CD4-positive, alpha-beta T cell treated with Interleukin-12 subunit alpha and Interleukin-12 subunit beta, for 1 hour (primary cell): ENCODE results near the gene TSPAN13.
"Not testable (repeated sequence)": the region's sequence is repeated elsewhere in the genome, so short reads cannot be mapped to it uniquely, and the experiment has no call there.

Source experiments
- DNase-seq: peaks from one replicate; pipeline ENCODE4 v3.0.0-alpha.2; 2020

The TSPAN13 gene

DNA sequence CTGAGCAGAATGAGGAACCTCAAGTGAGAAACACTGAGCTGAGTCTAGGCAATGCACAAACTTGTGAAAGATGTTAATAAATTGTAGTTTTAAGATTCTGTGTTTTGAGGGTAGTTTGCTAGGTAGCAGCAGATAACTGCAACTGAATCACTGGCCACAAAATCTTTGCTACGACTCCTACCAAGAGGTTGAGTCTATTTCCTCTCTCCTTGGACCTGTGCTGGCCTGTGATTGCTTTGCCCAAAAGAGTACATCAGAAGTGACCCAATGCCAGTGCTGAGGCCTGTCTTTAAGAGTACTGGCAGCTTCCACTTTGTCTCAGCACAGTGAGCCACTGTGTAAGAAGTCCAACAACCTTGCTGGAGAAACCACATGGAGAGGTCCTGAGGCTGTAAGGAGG is 11.9 kb upstream of the TSPAN13 start:
- DNase-seq, result no peak

DNA sequence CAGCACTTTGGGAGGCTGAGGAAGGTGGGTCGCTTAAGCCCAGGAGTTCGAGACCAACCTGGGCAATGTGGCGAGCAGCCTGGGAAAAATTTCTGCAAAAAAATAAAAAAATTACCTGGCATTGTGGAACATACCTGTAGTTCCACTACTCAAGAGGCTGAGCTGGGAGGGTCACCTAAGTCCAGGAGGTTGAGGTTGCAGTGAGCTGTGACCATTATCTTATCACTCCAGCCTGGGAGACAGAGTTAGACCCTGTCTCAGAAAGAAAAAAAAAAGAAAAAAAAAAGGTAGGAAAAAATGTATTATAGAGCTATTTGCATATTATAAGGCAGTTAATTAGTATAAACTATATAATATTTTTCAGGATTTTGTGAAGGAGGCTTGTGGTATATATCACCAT is 11.0 kb upstream of the TSPAN13 start:
- DNase-seq, result no peak

DNA sequence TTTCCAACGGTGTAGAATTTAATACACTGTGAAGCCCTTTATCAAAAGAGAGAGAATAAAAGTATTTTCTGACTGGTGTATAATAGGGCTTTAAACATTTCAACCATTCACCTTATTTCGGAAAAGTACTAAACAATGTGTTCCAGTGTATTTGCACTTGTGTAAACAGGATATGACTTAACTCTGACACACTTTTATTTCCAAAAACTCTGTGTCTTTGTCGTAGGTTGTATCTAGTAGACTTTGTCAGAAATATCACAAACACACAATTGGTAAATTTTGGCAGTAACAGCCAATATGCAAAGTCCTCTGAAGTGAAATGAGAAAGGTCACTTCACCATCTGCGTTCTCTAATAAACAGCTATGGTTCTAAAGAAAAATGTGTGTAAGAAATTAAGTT is 10.3 kb upstream of the TSPAN13 start:
- no peak for DNase-seq

DNA sequence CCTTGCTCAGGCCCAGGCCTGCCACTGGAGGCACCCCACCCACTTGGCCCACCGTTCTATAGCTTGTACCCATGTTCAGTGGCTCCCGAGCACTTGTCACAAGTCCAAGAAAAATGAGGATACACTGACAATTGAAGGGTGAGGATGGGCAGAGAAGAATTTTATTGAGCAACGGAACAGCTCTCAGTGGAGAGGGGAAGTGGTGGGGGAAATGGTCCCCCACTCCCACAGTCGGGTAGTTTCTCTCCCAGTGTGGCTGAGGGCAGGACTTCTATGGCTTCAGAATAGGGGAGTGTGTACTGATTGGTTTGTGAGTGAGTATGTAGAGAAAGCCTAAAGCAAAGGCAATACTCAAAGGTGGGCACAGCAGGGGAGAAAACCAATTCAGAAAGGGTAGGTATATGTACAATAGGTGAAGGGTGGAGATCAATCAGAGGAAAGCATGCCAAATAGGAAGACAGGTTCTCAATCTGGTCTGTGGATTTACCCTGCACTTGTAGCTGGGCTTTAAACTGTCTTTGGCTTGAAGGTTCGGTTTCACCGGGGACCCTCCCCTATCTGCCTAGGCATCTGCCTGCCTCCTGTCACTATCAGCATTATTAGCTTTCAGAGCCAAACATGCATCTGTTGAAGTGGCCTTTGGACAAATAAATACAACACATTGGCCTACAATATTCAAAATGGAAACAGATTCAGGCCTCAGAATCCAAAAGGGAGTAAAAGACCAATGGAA is 8.9 kb upstream of the TSPAN13 start:
- DNase-seq, result no peak

DNA sequence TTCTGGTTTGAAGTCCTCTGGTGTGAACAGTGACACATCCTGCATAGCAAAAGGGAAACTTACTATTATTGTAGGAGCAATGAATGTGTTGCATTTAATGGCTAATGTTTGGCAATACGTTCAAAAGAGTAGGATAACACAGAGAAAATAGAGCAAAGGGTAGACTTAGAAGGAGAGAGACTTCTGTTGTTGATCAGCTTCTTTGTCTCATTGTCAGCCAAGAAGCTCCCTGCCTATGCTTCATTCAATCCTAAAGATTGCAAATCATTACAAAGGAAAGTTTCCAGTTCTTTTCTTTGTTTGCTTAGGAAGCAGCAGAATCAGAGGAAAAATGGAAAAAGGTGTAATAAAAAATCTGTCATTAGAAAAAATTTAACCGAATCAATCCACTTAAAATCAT is 7.9 kb upstream of the TSPAN13 start:
- no peak for DNase-seq

DNA sequence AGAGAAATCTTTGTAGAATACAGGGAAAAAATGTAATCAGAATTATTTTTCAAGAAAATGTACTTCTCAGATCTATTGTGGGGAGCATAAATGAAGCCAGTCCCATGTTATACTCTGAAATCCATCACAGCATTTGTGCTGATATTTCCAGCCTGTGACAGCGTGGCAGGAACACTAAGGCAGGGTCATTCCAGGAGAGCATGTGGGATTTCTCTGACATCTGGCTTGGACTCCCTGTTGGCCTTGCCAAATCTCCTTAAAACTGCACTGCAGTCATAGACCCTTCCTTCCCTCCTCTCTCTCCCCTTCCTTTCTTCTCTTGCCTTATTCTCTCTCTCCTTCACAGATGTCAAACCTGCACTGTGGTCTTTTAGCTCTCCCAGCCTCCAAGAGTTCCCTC is 6.5 kb upstream of the TSPAN13 start:
- no peak for DNase-seq

DNA sequence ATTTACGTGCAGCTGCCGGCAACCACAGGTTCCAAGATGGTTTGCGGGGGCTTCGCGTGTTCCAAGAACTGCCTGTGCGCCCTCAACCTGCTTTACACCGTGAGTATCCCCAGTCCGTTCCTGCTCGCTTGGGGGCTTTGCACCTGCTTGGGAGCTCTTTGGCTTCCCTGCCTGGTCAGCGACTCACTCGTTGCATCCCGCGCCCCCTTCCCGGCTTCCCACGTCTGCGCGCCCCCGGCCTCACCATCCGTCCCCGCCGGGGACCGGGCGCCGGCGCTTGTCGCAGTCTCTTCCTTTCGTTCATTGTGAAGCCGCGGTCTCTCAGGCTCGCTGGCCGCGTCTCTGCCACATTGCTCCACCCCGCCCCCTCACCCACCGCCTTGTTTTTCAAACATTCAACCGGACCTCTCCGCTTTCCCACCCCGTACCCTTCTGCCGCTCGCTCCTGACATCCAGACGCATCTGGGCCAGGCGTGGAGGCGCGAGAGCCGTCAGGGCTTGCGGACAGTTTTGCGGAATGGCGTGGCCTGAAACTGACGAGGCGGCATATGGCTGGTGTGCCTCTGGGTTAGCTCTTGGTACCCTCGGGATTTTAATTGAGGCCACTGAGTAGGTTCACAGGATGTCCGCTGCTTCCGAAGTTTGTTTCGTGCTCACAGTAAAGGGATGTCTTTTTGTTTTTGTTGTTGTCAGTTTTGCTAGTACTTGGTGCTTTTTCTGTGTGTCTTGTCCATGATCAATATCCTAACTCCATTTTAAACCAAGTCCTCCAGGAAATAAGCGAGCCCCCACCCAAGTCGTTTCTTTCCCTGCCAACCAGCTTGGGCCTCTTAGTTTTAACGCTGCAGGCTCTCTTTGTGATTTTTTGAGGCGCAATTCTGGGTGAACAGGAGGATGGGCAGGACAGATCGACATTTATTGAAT is 639 bp downstream of the TSPAN13 start:
- DNase-seq, result no peak

DNA sequence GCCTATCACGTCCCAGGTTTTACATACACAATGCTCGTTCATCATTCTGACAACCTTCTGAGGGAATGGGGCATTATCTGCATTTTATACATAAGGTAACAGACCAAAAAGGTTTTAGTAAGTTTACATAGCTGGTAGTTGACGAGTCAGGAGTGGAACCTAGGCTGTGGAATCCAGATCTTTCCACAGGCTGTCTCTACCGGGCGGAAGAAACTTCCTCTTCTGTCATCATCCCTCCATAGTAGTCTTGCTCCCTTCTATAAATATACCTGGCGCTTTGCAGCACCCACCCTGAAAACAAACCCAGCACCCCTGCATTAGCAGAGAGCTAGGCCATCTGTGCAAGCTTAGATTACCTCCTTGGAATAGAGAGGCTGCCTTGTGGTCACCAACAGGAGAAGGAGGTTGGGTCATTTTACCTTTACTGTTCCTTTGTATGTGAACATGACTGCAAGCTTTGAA is 1.3 kb downstream of the TSPAN13 start:
- no peak for DNase-seq

DNA sequence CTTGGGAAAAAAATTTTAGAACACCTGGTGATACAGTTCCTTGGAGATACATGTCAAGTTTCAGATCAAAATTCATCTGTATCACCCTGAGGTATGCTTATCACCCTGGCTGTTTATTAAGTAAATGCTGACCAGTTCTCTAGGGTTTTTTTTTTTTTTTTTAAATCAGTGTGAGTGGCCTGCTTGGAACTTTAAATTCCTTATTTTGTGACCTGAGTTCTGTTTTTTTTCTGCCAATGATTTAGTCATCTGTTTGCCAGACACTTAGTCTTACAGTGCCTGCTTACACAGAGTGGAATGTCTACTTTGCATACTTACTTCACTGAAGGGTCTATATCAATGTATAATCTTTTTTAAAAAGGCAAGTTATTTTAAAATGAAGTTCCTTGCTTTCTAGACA is 1.8 kb downstream of the TSPAN13 start:
- DNase-seq, result no peak

DNA sequence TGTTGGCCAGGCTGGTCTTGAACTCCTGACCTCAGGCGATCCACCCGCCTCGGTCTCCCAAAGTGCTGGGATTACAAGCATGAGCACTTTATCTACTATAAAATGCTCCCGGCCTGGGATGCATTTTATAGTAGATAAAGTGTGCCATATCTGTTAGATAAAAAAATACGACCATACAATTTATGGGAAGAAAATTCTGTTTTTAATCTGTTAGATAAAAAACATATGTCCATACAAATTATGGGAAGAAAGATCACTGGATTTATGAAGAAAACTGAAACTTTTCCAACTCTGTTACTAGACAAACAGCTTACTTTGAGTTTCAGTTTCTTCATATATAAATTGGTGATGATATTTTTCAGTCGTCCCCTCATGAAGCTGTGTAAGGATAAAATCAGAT is 4.5 kb downstream of the TSPAN13 start:
- no peak for DNase-seq

DNA sequence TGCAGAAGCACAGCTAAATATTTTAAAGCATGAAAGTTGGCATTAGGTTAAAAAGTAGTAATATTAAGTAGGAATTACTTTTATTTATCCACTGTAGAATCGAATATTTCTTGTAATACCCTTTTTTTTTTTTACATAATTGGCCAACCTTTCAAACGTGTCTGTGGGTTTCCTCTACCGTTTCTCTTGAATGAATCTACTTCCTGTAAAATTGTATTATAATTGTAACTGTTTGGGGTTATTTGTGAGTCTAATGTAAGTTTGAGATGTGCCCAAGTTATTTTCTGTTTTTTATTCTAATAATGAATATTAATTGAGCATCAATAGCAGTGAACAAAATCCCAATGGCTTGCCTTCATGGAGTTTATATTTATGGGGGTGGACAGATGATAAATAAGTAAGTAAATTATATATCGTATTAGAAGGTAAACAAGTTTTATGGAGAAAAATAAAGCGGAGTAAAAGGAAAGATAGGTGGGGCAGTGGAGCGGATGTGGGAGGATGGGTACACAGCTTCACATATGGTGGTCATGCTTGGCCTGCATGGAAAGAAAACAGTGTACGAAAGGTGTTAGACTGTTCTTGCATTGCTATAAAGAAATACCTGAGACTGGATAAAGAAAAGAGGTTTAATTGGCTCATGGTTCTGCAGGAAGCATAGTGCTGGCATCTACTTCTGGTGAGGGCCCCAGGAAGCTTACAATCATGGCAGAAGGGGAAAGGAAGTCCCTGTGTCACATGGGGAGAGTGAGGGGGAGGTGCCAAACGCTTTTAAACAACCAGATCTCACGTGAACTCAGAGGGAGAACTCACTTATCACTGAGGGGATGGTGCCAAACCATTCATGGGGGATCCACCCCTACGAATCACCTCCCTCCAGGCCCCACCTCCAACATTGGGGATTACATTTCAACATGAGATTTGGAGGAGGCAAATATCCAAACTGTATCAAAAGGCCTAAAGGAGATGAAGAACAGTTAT is 5.4 kb downstream of the TSPAN13 start:
- no peak for DNase-seq

DNA sequence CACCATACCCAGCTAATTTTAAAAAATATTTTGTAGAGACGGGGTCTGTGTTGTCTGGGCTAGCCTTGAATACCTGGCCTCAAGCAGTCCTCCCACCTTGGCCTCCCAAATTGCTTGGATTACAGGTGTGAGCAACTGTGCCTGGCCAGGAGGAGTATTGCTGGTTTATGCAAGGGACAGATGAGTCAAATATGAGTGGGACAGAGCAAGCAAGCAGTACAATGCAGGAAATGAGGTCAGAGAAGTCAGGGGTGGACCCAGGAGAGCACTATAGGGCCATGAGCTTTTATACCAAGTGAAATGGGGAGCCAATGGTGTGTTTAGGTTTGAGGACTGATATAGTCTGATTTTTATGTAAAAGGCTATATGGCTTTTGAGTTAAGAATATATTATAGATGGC is 6.3 kb downstream of the TSPAN13 start:
- DNase-seq, result no peak

DNA sequence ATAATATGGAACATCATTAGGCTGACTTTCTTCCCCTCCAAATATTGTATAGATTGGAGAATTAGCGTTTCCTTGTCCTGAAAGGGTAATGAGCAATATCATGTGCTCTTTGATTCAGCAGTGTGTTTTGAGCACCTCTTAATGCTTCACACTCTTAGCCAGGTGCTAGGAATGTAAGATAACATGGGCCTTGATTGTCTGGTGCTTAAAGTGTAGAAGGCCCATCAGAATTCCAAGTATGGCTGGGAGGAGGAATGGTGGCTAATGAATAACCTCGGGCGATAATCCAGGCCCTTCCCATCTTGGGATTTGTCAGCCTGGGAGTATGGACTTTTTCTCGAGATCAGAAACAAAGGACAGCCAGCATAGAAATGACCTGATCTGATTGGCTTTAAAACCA is 8.6 kb downstream of the TSPAN13 start:
- DNase-seq, result no peak

DNA sequence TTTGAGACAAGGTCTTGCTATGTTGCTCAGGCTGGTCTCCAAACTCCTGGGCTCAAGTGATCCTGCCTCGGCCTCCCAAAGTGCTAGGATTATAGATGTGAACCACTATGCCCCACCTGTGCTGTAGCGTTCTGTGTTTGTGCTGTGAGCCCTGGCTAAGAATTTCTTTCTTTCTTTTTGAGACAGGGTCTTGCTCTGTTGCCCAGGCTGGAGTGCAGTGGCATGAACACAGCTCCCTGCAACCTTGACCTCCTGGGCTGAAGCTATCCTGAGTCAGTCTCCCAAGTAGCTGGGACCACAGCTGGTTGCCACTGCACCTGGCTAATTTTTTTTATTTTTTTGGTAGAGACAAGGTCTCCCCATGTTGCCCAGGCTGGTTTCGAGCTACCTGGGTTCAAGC is 11.4 kb downstream of the TSPAN13 start:
- DNase-seq, result no peak

DNA sequence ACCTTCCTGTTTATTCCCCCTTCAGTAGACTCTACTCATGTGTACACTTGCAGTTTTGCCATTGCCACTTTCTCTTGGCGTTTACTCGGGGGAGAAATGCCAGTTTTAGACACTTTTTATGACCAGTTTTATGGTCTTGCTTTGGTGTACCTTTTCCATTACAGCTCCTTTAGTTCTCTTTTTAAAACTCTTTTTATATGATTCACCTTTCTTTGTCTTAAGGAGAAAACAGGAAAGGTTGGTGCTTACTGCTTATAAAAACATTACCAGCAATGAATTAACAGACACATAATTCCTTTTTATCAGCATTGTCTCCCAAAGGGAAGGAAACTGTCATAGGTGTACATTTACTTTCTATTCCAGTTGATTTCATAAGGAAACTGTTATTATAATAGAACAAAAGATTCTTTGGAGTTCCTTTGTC is 11.9 kb downstream of the TSPAN13 start:
- no peak for DNase-seq

DNA sequence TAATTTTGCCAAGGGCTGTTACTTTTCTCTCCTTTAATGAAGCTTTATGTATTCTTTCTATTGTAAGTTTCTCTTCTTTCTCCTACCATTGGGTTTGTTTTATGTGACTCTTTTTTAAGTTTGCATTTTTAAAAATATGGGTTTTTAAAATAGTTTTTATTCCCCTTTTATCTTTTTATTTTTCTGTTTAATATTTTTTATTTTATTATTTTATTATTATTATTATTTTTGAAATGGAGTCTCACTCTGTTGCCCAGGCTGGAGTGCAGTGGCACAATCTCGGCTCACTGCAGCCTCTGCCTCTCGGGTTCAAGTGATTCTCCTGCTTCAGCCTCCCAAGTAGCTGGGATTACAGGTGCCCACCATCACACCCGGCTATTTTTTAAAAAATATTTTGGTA is 16.4 kb downstream of the TSPAN13 start:
- DNase-seq, result not testable (repeated sequence)

DNA sequence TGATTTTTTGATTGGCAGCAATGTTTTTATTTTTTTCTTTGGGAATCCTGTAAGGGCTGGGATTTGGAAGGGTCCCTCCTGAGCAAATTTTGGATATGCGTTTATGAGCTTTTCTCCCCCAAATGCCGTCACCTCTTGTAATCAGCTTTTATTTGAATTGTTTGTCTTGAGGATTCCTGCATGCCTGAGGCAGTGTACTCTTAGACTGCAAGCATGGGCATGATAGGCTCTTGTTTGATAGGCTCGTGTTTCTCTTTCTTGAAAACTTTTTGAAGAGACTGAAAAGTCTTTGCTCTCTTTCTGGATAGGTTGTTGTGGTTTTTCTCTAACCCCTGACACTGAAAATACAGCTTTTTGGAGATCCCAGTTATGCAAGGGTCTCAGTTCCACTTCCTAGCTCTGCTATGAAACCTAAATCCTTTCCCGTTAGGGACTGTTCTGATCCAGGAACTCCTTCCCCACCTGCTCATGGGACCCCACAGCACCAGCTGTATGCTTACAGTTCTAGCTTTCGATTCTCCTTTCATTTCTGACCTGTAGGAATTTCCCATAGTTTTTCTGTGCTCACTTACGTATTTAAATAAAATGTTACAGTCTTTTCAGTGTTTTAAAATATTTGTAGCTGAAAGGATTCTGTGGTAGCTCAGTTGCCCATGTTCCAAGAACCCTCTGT is 17.2 kb downstream of the TSPAN13 start:
- DNase-seq, result no peak

DNA sequence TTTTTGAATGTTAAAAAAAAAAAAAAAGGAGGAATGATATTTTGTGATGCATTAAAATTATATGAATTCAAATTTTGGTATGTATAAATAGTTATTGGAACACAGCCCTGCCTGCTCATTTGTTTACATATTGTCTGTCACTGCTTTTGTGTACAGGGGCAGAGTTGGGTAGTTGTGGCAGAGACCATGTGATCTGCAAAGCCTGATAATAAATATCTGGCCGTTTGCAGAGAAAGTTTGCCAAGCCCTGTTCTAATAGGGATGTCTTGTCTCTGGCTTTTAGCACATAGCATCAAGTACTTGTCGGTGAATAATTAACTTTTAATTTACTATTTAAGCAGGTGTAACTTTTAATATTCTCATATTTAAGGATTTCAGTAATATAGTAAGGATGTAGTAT is 19.8 kb downstream of the TSPAN13 start:
- DNase-seq, result no peak

DNA sequence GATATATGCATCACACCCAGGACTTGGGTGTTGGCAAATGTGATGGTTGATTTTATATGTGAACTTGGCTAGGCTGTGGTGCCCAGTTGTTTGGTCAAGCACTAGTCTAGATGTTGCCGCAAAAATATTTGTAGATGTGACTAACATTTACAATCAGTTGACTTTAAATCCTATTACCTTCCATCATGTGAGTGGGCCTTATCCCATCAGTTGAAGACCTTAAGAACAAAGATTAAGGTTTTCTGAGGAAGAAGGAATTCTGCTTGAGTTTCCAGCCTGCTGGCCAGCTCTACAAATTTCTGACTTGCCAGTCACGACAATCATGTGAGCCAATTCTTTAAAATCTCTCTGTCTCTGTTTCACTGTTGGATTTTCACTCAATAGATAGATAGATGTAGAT is 20.3 kb downstream of the TSPAN13 start:
- DNase-seq, result no peak

DNA sequence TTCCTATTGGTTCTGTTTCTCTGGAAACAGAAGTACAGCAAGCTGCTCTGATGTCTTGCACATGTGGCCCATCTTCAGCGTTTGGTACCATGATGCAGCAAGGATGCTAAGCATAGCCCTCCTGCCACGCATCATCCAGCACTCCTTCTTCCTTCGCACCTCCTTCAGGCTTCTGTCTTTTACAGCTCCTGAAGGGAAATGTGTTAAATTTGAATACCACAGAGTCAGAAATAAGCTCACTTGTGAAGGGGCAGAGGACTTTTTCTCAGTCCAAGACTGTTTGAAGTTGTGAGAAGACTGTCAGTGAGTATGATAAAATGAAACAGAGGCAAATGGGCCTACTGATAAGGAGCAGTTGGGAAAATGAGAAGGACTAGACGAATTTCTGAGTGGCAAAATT is 20.7 kb downstream of the TSPAN13 start:
- DNase-seq, result no peak

DNA sequence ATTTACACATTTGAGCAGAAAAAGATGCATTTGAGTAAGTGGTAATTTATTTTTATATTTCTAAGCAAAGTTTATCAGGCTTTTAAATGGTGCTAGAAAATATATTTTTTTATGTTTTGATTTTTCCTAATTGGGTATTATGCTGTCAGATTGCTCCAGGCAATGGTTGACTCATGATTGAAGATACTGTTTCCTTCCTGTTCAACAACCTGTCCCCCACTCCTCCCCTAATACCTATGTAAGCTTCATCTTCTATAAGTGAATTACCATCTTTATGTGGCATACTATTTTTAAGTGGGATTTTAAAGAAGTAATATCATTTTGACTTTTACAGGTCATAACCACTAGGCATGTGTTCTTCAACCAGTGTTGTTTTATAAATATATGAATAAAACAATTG is 21.4 kb downstream of the TSPAN13 start:
- DNase-seq, result no peak

DNA sequence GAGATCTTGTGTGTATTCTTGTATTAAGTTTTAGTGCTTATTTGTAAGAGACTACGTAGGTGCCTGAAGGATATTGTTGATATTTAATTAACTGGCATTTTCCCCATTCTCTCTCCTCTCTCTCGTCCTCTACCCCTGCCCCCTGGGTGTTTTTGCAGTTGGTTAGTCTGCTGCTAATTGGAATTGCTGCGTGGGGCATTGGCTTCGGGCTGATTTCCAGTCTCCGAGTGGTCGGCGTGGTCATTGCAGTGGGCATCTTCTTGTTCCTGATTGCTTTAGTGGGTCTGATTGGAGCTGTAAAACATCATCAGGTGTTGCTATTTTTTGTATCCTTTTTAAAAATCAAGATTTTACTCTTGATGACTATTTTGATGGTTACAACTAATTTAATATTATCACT is 22.5 kb downstream of the TSPAN13 start:
- DNase-seq, result no peak
